HL-60/S4 (cell line): Measurements from ENCODE around the gene KCTD11.
"Not testable (repeated sequence)": the region's sequence is repeated elsewhere in the genome, so short reads cannot be mapped to it uniquely, and the experiment has no call there.

ENCODE experiments used
- in situ Hi-C: fragments of 300-500 bp; cut with MboI; formaldehyde crosslinking; loops from 2 replicates; pipeline ENCODE4 v1.14.3; 2022; ENCODE audit warnings: low sequenced_read_pairs

The KCTD11 gene

DNA sequence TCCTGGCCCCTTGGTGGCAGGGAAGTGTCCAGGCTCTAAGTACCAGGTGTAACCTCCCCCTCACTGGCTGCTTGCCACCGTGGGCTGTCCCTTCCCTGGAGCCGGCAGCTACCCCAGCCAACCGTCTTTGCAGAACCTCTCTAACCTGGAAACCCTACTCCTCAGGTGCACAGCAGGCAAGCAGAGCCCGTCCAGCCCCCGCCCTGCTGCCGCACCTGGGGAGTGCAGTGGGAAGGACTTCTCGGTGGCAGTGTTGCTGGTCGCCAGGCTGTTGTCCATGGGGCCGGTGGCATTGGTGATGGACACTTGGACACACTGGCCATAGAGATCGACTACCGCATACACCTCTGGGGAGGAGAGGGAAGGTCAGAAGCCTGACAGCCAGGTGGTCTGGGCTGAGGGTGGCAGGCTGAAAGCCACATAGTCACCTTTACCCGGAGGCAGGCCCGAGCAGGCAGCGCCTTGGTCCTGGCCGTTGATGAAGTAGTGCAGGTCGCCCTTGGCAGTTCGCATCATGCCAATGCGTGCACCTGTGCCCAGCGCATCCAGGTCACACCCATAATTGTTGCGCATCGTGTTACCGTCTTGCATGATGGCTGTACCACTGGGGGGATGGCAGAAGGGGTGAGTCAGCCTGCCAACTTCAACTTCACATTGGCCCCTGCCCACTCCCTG, 29.3 kb upstream of the KCTD11 start:
- in situ Hi-C loops: no loop called here

DNA sequence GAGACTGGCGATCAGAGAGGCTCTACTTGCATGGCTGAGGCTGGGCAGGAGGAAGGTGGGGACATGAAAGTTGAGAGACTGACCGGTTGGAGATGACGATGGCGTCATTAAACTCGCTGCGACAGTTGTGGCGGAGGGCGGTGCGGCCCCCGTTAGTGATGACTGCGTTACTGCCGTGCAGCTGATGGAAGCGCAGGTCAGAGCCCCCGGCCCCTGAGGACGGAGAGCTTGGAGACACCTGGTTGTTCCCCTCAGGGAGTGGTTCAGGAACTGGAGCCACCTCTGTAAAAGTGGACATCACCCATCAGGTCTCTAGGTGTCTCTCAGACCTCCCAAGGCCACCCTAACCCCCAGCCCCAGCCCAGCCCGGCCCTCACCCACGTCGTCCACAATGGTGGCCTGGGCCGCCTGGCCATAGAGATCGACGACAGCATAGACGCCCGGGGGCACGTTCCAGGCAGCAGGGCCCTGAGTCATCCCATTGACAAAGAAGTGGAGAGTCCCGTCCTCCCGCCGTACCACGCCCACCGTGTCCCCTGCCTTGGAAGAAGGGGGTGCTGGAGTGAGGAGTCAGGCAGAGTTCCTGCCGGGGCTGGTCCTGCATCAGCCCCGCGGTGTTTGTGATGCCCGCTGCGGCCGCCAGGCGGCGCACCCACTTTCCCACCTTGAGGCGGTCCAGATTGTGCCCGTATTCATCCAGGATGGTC, 28.1 kb upstream of the KCTD11 start:
- in situ Hi-C loops: no loop called here

DNA sequence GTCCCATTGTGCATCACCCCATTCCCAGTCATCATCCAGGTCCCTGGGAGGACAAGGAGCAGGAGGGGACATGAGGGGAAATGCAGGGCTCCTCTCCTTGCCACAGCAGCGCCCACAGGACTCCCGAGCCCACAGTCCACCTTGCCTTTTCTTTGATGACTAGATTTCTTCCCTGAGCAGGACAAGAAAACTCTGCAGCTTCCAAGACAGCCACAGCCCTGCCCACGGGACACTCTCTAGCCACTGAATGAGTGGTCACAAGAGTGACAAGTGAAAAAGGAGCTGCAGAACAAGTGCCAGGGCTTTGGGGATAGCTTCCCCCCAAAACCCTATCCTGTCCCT, 27.6 kb upstream of the KCTD11 start:
- in situ Hi-C loops: no loop called here

DNA sequence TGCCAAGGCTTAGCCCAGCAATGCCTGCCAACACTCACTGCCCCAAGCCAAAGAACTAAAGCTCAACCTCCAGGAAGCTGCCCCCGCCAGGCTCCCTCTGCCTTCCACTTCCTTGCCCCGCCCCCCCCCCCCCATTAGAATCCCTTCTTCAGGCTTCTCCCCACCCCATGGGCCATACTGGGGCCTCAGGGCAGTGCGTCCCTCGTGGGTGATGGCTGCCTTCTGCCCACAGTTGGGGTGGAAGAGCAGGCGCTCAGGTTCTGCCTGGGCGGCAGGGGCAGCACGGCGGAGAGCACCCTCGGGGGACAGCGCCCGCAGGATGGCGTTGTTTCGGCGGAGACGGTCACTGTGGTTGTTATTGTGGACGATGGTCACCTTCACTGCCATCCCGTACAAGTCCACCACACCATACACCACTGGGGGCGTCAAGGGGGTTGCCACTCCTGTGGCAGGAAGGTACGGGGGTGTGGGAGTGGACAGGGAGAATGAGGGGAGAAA, 26.9 kb upstream of the KCTD11 start:
- in situ Hi-C loops: no loop called here

DNA sequence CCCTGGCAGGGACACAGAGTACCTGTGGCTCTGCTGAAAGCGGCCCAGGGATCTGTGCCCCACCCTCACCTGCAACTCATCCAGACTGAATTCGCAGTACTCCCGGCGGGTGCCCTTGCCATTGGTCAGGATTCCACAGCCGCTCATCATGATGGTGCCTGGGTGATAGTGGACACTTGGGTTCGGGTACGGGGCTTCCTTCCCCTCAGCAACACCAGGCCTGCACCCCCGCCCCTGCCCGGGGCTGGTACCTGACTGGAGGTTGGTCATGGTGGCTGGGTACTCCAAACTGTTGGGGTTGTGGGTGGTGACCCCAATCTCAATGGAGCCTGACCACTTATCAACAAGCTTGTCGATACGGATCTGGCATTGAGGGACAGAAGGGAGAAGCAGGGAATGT, 25.8 kb upstream of the KCTD11 start:
- in situ Hi-C loops: no loop called here

DNA sequence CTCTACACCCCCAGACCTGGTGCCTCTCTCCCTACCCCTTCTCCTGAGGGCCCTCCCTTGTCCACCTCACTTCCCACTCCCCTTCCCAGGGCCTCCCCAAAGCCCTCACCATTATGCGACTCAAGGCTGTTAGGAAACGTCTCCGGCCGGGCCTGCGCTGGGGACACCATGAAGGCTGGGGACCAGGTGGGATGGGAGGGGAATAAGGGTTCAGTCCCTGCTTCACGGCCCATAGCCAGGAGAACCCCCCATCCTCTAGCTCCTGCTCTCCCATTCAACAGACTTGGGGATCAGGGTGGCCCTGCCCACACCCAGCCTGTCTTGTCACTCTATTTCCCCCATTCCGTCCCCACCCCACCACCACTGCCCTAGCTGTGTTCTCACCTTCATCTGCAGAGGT, 24.9 kb upstream of the KCTD11 start:
- in situ Hi-C loops: no loop called here

DNA sequence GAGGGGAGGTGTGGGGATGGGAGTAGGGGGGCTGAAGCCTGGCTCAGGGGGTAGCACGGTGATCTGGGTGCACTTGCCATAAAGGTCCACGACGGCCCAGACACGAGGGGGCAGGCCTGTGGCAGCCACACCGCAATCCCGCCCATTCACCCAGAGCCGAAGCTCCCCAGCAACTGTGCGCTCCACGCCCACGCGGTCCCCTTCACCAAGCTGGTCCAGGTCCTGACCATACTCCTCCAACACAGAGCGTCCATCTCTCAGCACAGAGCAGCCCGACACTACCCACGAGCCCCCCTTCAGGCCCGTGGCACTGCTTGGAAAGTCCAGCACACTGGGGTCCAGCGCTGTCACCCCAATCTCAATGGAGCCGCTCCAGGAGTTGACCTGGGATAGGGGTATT, 24.5 kb upstream of the KCTD11 start:
- in situ Hi-C loops: no loop called here

DNA sequence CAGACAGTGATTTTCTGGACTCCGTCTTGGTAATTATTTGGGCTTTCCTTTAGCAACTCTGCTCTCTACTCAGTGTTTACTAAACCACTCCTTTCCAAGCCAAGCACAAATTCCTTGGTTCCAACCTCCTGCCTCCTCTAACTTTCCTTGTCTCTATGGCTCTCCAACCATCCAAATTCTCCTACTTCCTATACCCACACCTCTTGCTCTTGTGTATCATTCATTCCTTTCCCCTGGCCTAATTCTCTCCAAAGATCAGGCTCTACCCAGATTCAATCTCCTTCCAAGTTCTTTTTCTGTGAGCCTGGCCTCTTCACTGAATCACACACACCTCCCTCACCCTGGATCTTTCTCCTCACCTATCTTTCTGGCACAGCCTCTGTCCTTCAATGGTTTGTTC, 24.0 kb upstream of the KCTD11 start:
- in situ Hi-C loops: no loop called here

DNA sequence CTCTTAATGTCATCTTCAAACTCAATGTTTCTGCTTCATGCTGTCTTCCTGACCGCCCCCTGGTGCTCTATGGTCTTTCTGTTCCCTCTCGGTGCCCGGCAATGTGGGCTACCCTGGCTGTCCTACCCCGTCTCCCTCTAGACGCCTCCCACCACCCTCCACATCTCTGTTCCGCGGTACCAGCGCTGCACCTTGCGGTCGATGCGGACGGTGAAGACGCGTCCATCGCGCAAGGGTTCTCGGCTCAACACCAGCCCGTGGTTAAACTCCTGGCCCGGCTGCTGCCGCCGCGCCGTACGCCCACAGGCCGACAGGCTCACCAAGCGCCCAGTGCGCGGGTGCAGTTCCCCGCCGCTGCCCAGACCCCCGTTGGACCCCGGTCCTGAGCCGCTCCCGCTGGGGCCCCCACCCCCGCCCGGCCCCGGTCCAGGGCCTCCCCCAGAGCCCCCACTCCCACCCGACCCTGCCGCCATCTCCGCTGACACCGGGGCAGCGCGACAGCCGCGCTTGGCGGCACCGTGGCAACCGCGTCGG, 23.1 kb upstream of the KCTD11 start, which contains the start of gene NEURL4:
Gene NEURL4, minus strand, starts transcription at position 496 of the 534 bp plus-strand sequence. Its CDS starts 23 bp downstream, at position 473.
- in situ Hi-C loops: no loop called here

DNA sequence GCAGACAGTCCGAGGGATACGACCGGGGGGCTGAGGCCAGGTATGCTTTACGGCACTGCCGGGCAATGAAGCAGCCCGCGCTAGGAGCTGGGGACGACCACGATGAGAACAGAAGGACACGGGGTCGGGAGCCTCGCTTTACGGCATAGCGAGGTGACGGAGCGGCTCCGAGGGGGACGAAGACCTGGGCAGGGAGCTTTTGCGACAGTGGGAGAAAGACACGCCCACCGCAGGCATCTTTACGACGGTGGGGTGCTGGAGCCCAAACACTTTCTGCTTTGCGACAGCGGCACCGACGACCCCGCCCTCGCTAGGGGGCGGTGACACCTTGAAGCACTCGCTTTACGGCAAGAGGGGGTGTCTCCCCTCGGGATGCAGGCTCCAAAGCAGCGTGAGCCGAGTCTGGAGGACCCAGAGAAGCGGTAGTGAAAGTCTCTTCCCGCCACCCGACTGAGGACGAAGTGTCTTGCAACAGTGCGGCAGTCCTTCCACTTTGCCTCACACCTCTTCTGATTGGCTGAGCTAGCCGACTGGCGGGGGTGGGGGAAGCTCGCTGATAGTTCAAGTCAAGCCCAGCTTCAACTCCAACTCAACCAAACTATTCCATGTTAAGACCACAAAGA, 22.5 kb upstream of the KCTD11 start:
- in situ Hi-C loops: no loop called here

DNA sequence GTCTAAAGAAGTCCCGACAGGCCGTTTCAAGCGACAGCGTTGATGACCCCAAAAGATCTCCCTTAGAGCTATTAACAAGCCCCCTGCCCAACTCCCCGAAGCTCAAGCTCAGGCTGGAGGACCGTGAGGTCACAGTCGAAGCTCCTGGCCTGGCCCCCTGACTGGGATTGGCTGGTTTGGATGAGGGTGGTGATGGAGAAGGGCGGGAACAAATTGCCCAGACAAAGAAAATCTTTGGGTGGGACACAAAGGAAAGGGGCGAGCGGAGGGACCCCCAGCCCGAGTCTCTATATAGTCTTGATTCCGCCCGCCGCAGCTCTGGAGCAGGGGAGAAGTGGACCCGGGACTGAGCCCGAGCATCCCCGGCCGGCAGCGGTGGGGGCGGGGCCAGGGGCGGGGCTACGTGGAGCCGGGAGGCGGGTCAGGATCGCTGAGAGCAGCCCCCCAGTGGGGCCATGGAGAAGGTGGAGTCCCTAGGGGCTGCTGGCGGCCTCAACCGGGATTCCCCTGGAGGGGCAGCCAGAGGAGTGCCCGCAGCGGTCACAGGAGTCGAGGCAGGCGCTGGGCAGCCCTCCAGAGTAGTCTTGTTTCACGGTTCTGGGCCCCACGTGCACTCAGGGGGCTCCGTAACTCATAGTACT, 21.8 kb upstream of the KCTD11 start:
- in situ Hi-C loops: no loop called here

DNA sequence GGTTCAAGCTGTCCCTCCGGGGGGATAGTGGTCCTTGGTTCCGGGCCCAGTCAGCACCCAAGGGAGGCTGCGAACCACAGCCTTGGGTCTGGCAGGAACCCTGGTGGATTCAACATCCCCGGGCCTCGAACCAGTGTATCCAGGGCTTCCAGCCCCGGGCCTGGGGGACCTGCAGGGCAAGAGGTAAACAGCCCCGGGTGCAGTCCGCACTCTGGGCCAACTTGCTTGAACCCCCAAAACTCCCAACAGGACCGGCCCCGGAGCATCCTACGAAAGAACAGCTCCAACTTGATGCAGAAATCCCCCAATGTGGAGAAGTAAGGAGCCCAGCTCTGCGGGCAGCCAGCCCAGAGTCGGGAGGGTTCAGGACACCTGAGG, 21.3 kb upstream of the KCTD11 start:
- in situ Hi-C loops: no loop called here

DNA sequence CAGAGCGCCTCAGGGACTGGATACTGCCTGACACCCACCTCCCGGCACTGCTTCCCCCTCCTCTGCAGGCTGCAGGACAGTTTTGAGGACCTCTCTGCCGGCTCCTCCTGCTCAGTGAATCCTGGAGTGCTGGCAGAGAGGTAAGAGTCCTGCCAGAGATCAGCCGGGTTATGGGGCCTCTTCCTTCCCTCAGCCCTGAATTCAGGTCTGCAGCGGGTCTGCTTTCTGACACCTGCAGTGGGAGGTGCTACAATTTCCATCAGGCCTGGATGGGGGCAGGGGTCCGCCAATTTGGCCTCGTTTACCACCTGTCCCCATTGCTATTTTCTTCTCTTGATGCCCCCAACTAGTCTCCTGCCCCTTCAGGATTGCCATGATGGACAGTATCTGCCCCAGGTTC, 19.9 kb upstream of the KCTD11 start:
- in situ Hi-C loops: no loop called here

DNA sequence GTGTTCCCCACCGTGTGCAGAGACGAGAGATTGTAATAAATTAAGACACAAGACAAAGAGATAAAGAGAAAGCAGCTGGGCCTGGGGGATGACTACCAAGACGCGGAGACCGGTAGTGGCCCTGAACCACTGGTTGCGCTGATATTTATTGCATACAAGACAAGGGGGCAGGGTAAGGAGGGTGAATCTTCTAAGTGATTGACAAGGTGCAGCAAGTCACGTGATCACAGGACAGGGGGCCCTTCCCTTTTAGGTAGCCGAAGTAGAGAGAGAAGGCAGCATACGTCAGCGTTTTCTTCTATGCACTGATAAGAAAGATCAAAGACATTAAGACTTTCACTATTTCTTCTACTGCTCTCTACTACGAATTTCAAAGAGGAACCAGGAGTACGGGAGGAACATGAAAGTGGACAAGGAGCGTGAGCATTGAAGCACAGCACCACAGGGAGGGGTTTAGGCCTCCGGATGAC, 19.3 kb upstream of the KCTD11 start:
- in situ Hi-C loops: not testable (repeated sequence)

DNA sequence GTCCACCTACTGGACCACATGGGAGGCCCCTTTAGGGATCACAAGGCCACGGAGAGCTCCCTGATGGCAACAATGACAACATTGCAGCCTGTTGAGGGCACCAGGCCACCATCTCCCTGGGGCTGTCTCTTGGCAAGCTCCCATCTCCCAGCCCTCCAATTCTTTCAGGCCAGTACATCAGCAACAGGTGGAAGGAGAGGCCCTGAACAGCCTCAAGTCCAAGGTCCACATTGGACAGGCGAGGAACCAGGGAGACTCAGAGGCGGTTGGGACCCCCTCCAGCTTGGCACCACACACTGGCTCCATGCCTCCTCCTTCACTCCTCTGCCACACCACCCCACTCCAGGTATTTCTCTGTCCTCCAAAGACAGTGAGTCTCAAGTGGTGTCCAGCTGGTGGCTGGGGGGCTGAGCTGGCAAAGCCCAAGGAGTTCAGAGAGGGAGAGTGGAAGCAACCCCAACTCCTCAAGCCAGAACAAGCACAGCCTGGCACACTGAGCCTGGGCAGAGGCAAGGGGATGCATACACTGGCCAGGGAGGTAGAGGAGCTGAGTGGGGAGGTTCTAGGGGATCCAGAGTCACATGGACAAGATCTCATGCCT, 16.9 kb upstream of the KCTD11 start:
- in situ Hi-C loops: no loop called here

DNA sequence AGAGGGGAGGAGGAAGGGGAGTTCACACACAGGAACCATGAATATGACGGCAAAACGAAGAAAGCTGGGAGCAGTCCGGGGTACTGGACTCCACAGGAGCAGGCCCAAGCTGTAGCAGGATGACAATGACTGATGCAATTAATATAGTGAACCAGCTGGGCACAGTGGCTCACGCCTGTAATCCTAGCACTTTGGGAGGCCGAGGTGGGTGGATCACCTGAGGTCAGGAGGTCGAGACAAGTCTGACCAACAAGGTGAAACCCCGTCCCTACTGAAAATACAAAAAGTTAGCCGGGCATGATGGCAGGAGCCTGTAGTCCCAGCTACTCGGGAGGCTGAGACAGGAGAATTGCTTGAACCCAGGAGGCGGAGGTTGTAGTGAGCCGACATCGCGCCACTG, 16.2 kb upstream of the KCTD11 start:
- in situ Hi-C loops: not testable (repeated sequence)

DNA sequence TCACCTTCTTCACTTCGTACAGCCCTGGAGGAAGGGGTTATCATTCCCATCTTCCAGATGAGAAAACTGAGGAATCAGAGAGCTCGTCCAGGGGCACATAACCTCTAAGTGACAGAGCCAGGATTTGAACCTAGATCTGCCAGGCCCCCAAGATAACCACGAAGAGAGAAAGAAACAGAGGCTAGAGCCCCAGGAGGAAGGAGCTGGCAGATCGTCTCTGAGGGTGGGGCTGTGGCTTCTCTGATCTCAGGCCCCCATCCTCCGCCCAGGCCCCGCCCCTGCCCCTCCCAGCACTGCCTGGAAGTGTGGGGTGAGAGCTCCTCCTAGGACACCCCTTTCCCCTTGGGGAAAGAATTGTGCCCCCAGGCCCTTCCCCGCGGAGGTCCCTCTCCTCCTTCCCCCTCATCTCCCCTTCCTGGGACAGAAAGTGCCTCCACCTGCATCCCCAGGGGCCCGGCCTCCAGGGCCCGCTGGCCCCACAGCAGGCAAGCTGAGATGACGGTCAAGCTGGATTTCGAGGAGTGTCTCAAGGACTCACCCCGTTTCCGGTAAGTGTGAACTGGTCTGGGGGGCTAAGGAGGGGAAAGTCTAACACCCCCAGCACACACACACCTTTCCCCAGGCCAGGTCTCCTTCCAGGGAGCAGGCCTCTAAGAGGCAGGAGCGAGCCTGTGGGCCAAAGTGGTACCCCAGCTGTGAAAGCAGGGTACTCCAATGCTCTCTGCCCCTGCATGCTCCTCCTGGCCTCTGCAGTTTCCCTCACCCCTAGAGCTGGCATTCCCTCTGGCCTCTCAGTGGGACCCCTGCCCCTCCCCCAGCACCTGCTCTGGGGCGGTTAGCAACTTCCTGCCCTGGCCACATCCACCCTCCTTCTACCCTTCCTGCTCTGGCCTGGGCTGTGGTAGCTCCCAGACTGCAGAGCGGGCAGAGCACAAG, 15.5 kb upstream of the KCTD11 start, which contains the start of gene ACAP1:
Gene ACAP1, plus strand, starts transcription at position 290 of the 936 bp plus-strand sequence. Its CDS starts 206 bp downstream, at position 496.
- in situ Hi-C loops: no loop called here

DNA sequence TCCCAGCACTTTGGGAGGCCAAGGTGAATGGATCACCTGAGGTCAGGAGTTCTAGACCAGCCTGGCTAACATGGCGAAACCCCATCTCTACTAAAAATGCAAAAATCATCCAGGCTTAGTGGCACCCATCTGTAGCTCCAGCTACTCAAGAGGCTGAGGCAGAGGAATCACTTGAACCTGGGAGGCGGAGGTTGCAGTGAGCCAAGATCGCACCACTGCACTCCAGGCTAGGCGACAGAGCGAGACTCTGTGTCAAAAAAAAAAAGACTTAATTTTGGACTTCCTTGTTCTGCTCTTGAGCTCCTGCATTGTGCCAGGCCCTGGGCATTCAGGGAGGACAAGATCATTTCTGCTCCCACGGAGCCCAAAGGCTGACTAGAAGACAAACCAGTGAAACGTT, 14.4 kb upstream of the KCTD11 start:
- in situ Hi-C loops: not testable (repeated sequence)

DNA sequence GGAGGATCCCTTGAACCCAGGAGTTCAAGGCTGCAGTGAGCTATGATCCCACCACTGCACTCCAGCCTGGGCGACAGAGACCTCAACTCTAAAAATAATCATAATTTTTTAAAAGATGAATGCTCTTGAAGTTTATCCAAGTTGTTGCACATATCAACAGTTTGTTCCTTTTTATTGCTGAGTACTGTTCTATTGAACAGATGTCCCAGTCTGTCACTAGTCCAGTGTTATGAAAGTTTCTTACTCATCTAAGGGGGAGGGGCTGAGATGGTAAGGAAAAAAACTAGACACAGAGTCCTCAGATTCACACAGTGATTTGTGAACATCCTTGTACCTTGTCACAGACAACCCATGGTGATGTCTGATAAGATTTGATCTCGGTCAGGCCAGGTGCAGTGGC, 11.8 kb upstream of the KCTD11 start:
- in situ Hi-C loops: no loop called here

DNA sequence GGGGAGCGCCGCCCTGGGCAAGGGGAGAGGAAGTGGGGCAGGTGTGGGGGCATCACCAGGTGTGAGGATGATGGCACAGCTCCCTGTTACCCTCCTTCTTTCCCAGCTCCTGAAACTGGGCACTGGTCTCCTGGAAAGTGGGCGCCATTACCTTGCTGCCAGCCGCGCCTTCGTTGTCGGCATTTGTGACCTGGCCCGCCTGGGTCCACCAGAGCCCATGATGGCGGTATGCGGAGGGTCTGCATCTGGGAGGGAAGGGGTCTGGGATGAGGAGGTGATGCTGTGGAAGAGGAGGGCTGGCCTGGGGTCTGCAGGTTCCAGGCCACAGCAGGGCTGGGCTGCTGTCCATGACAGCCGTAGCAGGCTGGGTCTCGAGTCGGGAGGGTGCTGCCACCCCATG, 10.1 kb upstream of the KCTD11 start:
- in situ Hi-C loops: no loop called here
